ENCODE data around the gene CLHC1.

DNA sequence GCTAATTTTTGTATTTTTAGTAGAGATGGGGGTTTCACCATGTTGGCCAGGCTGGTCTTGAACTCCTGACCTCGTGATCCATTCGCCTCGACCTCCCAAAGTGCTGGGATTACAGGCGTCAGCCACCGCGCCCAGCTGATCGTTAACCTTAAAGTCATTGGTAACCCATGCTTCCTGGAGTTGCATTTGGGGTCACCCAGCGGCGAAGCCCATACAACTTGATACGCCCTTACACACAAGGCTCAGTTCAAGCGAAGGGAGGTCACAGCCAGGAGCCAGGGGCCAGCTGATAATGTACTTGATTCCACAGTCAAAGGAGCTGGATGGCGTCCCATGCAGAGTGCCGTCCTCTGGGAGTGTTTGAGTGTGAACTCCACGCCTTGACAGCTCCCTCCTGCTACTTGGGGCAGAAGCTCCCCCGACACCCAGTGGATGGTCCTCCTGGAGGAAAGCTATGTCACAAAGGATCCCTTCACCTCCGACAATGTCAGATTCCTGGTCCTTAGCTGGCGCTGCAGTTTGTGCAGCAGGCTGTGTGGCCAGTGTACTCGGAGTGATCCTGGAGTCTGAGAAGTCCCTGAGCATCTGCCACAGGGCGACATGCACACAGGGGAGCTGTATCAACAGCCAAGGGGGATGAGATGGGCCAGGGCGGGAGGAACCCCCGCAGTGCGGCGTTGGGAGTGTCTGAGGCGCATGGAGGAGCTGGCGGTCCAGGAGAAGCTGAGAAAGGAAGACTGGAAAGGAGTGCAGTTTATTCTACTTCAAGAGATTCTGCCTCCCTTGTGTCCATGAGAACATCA, 7.9 kb downstream of the CLHC1 start:
- TF ChIP-seq CTCF (IDR thresholded peaks at IDR 0.05; ENCODE audit: poor library complexity) (no peak), EZH2 (IDR thresholded peaks at IDR 0.05; ENCODE audit: borderline replicate concordance) (no peak), EZH2phosphoT487 (IDR thresholded peaks at IDR 0.05; ENCODE audit: low read depth, severe bottlenecking, unreplicated experiment) (no peak)
